NB4 (cell line): ENCODE results near the gene RAE1.

ENCODE experiments used
- DNase-seq: peaks from one replicate; pipeline ENCODE4 v3.0.0; 2010; ENCODE audit warnings: low read depth
- H3K4me3 ChIP-seq: one replicate; pipeline ENCODE4 v1.5.1; 2011; ENCODE audit warnings: mild to moderate bottlenecking, low read depth, low read length, moderate library complexity
- MYC ChIP-seq: IDR thresholded peaks from 2 replicates; pipeline ENCODE4 v1.6.1; 2011; ENCODE audit warnings: low read depth, low read length
- POLR2A ChIP-seq: IDR thresholded peaks from 2 replicates; pipeline ENCODE4 v1.6.1; 2011; ENCODE audit warnings: mild to moderate bottlenecking; ENCODE audit not compliant: insufficient read length; ENCODE audit errors: extremely low read depth
- TF ChIP-seq, protein P1 (sequence below): IDR thresholded peaks from 2 replicates; pipeline ENCODE4 v1.6.1; 2011; ENCODE audit warnings: low read depth, low read length
- TF ChIP-seq, protein P2 (sequence below): IDR thresholded peaks from one replicate; pipeline ENCODE4 v1.5.1; 2012; ENCODE audit warnings: low read depth, low read length

The RAE1 gene

GRCh38 chr20:57410398-57410920, 59.4 kb downstream of the RAE1 start:
- TF ChIP-seq POLR2A (no peak), MYC (no peak)
- TF ChIP-seq, protein P1, sequence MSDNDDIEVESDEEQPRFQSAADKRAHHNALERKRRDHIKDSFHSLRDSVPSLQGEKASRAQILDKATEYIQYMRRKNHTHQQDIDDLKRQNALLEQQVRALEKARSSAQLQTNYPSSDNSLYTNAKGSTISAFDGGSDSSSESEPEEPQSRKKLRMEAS = no peak
- TF ChIP-seq, protein P2, sequence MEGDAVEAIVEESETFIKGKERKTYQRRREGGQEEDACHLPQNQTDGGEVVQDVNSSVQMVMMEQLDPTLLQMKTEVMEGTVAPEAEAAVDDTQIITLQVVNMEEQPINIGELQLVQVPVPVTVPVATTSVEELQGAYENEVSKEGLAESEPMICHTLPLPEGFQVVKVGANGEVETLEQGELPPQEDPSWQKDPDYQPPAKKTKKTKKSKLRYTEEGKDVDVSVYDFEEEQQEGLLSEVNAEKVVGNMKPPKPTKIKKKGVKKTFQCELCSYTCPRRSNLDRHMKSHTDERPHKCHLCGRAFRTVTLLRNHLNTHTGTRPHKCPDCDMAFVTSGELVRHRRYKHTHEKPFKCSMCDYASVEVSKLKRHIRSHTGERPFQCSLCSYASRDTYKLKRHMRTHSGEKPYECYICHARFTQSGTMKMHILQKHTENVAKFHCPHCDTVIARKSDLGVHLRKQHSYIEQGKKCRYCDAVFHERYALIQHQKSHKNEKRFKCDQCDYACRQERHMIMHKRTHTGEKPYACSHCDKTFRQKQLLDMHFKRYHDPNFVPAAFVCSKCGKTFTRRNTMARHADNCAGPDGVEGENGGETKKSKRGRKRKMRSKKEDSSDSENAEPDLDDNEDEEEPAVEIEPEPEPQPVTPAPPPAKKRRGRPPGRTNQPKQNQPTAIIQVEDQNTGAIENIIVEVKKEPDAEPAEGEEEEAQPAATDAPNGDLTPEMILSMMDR = no peak
- no peak overlapping the region for H3K4me3 ChIP-seq
- no peak for DNase-seq

GRCh38 chr20:57410924-57411323, 59.9 kb downstream of the RAE1 start:
- TF ChIP-seq, protein P2 = no peak
- no peak overlapping the region for H3K4me3 ChIP-seq
- no peak for DNase-seq

- TF ChIP-seq POLR2A = no peak
- TF ChIP-seq, protein P2 = no peak
- TF ChIP-seq, protein P1 = no peak
- no peak for TF ChIP-seq MYC
- no peak for DNase-seq
- no peak overlapping the region for H3K4me3 ChIP-seq
Measured at GRCh38 chr20:57411406-57412283, 60.6 kb downstream of the RAE1 start.

DNA sequence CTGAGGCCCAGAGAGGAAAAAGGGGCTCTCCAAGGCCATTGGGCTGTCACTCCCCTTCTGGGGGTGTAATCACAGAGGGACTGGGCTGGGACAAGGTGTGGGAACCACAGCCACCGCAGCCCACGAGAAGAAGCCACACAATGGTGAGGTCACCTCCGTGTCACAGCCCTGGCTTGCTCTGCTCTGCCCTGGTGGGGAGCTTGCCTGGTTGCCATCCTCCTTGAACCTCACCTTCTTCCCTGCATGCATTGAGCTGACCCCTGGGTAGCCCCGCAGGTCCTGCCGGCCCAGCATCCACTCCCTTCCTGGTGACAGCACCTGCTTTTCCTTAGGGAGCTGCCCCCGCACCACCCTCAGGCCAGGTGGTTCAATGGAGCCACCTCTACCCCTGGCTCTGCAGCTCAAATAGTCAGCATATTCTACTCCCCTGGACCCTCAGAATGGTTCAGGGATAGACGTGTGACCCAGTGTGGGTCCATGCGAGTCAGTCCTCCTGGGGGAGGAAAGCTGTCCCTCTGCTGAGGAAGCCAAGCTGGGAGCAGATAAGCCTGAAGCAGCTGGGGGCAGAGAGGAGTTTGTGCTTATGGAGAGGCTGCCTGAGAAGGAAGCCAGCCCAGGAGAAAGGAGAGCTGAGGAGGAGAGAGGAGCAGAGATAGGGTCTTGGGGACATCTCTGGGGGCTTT, 61.4 kb downstream of the RAE1 start:
- DNase-seq = no peak
- TF ChIP-seq, protein P2 = no peak
- TF ChIP-seq POLR2A = no peak
- TF ChIP-seq MYC = no peak
- TF ChIP-seq, protein P1 = no peak
- no peak overlapping the region for H3K4me3 ChIP-seq

GRCh38 chr20:57413986-57414385, 62.9 kb downstream of the RAE1 start:
- TF ChIP-seq MYC (no peak), POLR2A (no peak)
- TF ChIP-seq, protein P2 = no peak
- TF ChIP-seq, protein P1 = no peak
- H3K4me3 ChIP-seq = no peak overlapping the region
- no peak for DNase-seq
